ENCODE data around the gene GINS1.
"Not testable (repeated sequence)": the region's sequence is repeated elsewhere in the genome, so short reads cannot be mapped to it uniquely, and the experiment has no call there.

Gene GINS1

DNA sequence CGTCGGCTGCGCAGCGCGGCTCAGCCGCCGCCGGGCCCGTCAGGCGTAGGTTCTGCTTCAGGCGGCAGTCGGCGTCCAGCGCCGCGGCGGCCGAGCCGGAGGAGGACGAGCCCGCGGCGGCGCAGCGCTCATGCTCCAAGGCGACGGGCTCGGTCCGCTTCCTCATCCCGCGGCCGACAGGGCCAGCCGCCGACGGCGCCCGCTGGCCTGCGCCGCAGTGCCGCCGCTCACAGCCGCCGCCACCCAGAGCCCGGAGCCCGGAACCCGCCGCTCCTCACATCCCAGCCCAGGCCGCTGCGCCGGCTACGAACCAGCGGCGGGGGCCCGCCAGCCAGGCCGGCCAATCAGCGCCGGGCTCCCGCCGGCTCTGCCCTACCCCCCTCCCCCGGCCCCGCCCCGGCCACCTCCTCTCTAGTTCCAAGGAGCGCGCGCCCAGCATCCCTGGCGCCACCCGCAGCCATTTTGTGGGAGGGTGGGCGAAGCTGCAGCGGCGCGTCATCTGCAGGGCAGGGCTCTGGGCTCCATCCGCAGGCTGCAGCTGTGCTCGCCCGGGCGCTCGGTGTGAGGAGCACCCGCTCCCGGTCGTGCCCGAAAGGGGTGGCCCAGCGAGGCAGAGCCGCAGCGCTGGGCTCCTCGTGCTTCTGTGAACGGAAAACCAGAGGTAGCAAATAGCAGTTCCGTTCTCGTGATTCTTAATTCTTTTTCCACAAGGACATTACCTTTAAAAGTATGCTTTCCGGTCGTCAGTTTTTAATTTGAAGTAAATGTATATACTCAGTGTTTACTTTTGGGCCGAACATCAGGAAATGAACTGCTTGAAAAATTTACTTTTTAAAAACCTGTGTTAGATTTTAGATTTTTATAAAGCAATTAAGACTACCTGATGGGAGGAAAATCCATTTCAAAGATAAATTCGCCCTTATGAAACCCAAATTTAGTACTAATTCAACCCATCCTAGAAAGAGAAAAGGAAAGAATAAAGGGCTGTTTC is 16.6 kb upstream of the GINS1 start, which contains the start of gene ABHD12:
Gene ABHD12 (minus strand): TSS at position 298 of the 991 bp plus-strand sequence. CDS start 132 bp downstream, at position 166.
- peak; percentile 98 for DNase-seq

DNA sequence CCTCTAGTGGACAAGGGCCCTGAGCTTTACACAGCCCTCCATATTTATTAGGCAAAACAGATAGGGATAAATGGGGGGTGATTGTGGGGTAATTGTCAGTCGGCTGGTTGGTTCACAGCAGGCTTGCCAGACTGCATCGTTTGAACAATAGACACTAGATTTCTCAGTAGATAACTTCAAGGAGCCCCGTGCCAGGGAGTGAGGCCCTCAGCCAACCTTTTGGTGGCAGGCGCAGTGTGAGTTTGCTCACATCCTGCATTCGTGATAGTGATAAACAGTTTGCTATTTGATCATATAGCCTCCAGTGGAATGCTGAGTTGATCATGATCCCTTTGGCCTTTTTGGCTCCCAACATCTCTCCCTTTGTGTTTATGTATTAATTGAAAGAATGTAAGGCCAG is 13.2 kb upstream of the GINS1 start:
- no peak for DNase-seq

DNA sequence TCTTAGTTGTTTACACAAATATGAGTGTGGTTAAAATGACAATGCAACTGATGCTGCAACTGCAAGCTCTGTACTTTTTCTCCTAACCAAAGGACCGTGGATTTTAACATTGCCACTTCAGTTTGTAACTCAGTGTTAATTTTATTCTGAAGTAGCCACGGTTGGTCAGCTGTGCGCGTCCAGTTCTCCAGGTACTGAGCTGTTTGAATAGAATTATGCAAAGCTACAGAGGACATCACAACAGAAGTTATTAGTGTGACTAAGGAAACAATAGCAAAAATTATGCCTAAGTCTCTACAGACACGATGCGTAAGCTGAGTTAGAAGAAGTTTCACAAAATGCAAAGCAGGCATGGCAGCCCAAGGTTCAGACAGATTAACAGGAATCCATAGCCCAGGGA is 12.5 kb upstream of the GINS1 start:
- no peak for DNase-seq

- DNase-seq = no peak
These were observed 10.4 kb upstream of the GINS1 start for GRCh38 chr20:25397096-25397495.

DNA sequence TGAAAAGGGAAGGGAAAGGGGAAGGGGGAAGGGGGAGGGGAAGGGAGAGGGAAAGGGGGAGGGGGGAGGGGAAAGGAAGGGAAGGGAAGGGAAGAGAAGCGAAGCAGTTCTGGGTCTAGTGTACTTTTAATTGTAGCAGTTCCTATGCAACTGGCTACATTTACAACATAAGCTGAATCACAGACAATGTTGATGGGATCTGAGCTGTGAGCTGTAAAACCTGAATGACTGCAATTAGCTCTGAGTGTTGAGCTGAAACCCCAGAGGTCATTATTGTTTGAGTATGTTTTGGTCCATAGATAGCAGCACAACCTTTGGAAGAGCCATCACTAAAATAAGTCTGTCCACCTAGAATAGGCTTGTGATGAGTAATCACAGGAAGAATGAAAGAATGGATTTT is 9.7 kb upstream of the GINS1 start:
- no peak for DNase-seq

DNA sequence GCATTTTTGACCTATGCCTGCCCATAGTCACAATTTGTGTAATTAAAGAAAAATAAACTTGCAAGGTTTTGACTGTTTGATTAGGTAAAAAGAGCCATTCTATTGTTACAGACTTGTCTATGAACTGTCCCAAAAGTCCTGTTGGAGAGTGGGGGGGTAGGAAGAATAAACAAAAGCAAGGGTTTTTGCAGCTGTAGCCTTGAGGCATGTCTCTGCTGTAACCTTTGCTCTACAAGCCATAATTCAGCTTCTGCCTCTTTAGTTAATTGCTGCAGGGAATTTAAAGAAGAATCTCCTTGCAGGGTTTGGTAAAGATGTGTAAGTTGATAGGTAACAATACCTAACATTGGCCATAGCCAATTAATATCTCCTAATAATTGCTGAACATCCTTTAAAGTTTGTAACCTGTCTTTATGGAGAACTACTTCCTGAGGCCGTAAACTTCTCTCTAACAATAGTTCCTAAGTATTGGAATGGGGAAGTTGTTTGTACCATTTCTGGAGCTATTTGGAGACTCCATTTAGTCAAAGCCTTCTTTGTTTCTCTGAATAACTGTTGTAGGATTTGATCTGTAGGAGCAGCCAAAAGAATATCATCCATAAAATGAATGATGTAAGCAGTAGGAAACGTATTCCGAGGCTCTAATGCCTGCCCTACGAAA is 9.0 kb upstream of the GINS1 start:
- DNase-seq = no peak

- DNase-seq = peak; percentile 85
These were observed 8.4 kb upstream of the GINS1 start for GRCh38 chr20:25399037-25399430.

DNA sequence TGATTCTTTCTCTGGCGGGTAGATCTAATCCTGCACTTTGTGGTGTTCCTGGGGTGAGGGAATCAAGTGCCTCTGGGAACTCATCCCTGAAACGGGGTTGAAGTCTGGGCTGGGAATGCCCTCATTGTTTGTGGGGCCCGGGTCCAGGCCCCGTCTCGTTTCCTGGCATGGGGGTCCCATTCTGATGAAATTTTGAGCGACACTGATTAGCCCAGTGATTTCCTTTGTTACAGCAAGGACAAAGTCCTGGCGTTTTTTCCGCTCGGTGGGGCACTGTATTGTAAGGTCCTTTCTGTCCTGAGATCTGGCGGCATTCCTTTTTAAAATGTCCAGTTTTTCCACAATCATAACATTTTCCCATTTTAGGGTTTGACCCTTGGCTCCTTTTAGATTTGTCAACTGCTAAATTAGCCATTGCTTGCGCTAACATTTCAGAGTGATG is 7.2 kb upstream of the GINS1 start:
- not testable (repeated sequence) for DNase-seq

DNA sequence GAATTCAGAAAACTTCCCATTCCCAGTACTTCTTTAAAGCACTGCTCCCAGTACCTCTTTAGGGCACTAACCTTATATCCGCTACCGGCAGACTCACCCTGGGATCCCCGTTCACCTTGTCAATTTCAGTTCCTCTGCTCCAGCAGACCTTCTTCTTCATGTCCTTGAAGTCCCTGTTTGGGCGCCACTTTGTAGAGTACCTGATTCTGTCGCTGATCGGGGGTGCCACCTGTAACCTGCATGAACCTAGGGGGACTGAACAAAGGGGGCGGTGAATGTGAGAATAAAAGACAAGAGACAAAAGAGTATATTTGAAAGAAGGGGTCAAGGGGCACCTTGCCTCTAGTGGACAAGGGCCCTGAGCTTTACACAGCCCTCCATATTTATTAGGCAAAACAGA is 4.9 kb upstream of the GINS1 start:
- DNase-seq = no peak

GRCh38 chr20:25408170-25408547 is 686 bp downstream of the GINS1 start:
- DNase-seq = no peak

GRCh38 chr20:25408890-25409289 is 1.4 kb downstream of the GINS1 start:
- no peak for DNase-seq

- DNase-seq = no peak
These were observed 11.3 kb downstream of the GINS1 start for GRCh38 chr20:25418776-25419175.

GRCh38 chr20:25421102-25421501 is 13.6 kb downstream of the GINS1 start:
- DNase-seq = no peak

DNA sequence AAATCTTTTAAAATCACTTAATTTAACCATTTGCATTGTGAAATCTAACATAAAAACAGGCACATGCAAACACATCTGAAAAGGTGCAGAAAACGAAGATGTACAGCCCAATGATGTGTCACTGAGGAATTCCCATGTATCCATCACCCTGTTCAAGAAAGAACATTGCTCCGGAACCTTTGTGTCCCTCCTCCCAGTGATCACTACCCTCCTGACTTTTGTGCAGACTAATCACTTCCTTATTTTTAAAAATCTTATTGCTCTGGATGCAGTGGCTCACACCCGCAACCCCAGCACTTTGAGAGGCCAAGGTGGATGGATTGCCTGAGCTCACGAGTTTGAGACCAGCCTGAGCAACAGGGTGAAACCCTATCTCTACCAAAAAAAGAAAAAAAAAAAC is 14.6 kb downstream of the GINS1 start:
- DNase-seq = no peak

- no peak for DNase-seq
These were observed 17.1 kb downstream of the GINS1 start for GRCh38 chr20:25424536-25424935.

GRCh38 chr20:25437153-25437581 is 29.7 kb downstream of the GINS1 start:
- DNase-seq = no peak

DNA sequence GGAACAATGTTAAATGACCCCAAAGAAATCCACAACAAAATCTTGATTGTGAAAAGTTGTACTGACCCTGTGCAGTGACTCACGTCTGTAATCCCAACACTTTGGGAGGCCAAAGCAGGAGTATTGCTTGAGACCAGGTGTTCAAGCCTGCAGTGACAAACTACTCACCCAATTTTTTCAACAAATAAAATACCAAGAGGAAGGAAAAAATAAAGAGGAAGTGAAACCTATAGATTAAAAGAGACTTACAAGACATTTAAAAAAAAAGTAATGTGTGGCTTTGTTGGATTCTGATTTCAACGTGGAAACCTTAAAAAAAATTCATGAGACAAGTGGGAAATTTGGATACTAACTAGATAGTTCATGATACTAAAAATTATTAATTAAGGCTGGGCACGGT is 31.9 kb downstream of the GINS1 start:
- no peak for DNase-seq

DNA sequence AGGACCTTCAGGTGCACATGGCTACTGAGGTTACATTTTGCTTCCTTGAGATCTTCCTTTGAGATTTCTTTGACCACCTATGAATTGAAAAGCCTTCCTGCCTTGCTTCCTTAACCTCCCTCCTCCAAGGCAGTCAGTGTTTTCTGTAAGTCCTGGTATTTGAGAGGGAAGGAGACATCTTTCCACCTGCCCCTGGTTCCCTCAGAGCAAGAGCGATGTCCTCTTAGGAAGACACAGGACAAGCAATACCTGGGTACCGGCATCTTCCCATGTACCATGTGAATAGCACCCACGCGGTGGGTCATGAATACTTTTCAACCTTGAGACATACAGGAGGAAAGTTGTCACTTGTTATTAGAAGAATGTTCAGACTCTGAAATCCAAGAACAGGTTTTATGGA is 37.1 kb downstream of the GINS1 start:
- DNase-seq = no peak

- DNase-seq = no peak
These were observed 40.2 kb downstream of the GINS1 start for GRCh38 chr20:25447671-25448070.

GRCh38 chr20:25452333-25452732 is 44.9 kb downstream of the GINS1 start:
- DNase-seq = no peak

DNA sequence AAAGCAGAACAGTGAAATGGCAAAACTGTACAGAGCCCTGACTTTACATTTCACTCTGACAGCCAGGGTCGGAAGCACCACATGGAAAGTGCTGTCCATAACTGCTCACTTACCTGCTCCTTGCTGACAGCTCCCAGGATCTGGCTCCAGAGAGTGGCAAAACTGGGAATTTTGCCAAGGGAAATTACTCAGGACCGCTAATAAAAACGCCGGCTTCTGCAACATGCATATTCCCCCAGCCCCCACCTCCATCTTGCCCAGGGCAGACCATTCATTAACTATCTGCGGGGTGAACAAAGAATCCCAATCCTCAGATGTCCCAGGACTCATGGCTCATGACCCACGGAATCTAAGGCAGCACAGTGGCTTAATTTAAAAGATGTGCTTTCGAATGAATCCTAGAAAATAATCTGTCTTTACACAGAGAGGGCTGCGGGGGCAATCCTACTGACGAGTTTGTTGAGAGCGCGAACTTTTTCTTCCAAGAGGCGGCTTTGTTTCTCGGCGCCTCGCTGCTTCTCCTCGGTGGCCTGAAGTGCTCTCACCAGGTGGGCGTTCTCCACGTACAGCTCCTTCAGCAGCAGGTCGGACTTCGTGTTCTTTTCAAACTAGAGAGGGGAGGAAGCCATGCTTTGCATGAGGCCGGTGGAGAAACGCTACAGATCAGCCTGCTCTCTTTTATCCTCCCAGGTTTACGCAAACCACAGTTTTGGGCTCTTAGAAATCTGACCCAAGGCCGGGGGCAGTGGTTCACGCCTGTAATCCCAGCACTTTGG is 45.8 kb downstream of the GINS1 start:
- DNase-seq = peak; percentile 13

- no peak for DNase-seq
These were observed 46.9 kb downstream of the GINS1 start for GRCh38 chr20:25454153-25454900.

All from NCI-H82 (cell line).